Subcutaneous abdominal adipose tissue (tissue), 5 donors: Measurements from ENCODE around the gene WWOX.

ENCODE experiments used
- H3K27ac ChIP-seq: one replicate; pipeline ENCODE4 v1.7.0; 2013; ENCODE audit warnings: low read depth, mild to moderate bottlenecking, inconsistent platforms, low read length, moderate library complexity
- H3K27me3 ChIP-seq, 5 donors: one replicate each; pipeline ENCODE4 v1.7.0; 2013; ENCODE audit warnings: low read length in 5 of 5, inconsistent platforms in 1 of 5; ENCODE audit not compliant: control insufficient read depth in 5 of 5, insufficient read depth in 4 of 5
- H3K36me3 ChIP-seq, 5 donors: one replicate each; pipeline ENCODE4 v1.7.0; 2013; ENCODE audit warnings: low read length in 5 of 5; ENCODE audit not compliant: control insufficient read depth in 5 of 5, insufficient read depth in 5 of 5
- H3K4me1 ChIP-seq, 5 donors: one replicate each; pipeline ENCODE4 v1.7.0; 2013; ENCODE audit warnings: low read length in 5 of 5, mild to moderate bottlenecking in 3 of 5, moderate library complexity in 1 of 5; ENCODE audit not compliant: control insufficient read depth in 5 of 5, insufficient read depth in 5 of 5
- H3K4me3 ChIP-seq, 5 donors: one replicate each; pipeline ENCODE4 v1.7.0; 2013; ENCODE audit warnings: low read length in 5 of 5, low read depth in 1 of 5
- H3K9ac ChIP-seq, 5 donors: one replicate each; pipeline ENCODE4 v1.7.0; 2013; ENCODE audit warnings: low read length in 5 of 5, mild to moderate bottlenecking in 4 of 5, moderate library complexity in 3 of 5
- H3K9me3 ChIP-seq, 5 donors: one replicate each; pipeline ENCODE4 v1.7.0; 2013; ENCODE audit warnings: low read length in 5 of 5; ENCODE audit not compliant: control insufficient read depth in 5 of 5
- donor health status: healthy.
- donor health status: healthy.
- donor health status: healthy.
- donor health status: healthy.
- donor health status: healthy.

The WWOX gene

DNA sequence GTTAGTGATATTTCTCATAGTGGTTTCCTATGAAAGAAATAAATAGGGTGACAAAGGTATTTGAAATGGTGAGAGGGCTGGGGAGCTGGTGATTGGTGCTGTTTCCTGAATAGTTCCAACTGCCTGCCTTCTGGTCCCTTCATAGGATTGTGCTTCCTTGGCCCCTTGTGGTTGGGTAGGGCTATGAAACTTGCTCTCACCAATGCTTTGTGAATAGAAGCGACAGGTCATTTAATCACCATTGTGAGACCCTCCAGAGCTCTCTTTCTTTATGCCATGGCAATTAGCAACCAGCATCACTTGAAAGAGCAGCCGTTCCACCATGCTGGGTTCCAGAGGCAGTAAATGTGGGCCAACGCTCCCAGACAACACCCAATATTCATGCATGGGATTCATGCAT lies 23.7 kb upstream of the WWOX start:
- no peak overlapping the region for H3K27ac ChIP-seq
- no peak overlapping the region for H3K9ac ChIP-seq
- H3K4me3 ChIP-seq = no peak overlapping the region
- peaks cover 0 to 6% (median 0%) of the 10 kb centered on the region in 5 donors for H3K27me3 ChIP-seq
- no peaks in the 10 kb centered on the region for H3K9me3 ChIP-seq
- no peaks in the 10 kb centered on the region for H3K36me3 ChIP-seq
- no peaks in the 10 kb centered on the region for H3K4me1 ChIP-seq

DNA sequence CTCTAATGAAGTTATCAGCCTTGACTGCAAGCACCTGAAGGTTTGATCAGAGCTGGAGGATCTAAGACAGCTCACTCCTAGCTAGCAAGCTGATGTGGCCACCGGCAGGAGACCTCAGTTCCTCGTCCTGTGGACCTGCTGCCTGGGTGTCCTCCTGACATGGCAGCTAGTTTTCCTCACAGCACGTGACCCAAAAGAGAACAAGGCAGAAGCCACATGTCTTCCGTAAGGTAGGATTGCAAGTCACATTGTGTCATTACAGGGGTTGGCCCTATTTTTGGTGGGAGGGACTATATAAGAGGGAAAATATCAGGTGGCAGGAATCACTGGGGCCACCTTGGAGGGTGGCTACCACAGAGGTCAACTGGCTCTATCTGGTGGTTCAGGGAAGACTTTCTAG lies 18.1 kb upstream of the WWOX start:
- Histone ChIP-seq H3K27ac (no peak overlapping the region), H3K27me3 (peaks cover 0 to 6% (median 0%) of the 10 kb centered on the region in 5 donors)

DNA sequence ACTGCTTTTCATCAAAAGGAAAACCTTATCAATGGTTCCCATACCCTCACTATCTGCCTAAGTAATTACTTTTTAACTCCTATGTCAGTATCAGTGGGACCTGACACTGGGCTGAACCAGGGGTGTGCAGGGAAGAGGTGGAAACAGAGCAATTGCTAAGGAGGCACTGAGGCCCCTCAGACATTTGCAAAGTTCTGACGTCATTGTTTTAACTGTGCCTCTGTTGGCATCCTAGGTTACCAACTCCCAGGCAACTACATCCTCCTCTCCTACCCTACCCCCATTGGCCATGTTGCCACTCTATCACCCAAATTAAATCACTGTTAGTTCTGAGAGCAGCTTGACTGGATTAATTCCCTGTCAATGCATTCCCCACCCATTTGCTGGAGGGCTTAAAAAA lies 8.0 kb upstream of the WWOX start:
- peaks cover 0 to 4% (median 0%) of the 10 kb centered on the region in 5 donors for H3K9me3 ChIP-seq
- no peaks in the 10 kb centered on the region for H3K36me3 ChIP-seq
- no peak overlapping the region for H3K4me3 ChIP-seq
- no peaks in the 10 kb centered on the region for H3K4me1 ChIP-seq
- no peak overlapping the region for H3K27ac ChIP-seq
- H3K9ac ChIP-seq = no peak overlapping the region
- peaks cover 0 to 11% (median 4%) of the 10 kb centered on the region in 5 donors for H3K27me3 ChIP-seq

More for the DNA sequence above, 18.1 kb upstream of the WWOX start:
- no peak overlapping the region for H3K4me3 ChIP-seq
- no peak overlapping the region for H3K9ac ChIP-seq
- no peaks in the 10 kb centered on the region for H3K36me3 ChIP-seq
- H3K4me1 ChIP-seq = no peaks in the 10 kb centered on the region
- no peaks in the 10 kb centered on the region for H3K9me3 ChIP-seq

DNA sequence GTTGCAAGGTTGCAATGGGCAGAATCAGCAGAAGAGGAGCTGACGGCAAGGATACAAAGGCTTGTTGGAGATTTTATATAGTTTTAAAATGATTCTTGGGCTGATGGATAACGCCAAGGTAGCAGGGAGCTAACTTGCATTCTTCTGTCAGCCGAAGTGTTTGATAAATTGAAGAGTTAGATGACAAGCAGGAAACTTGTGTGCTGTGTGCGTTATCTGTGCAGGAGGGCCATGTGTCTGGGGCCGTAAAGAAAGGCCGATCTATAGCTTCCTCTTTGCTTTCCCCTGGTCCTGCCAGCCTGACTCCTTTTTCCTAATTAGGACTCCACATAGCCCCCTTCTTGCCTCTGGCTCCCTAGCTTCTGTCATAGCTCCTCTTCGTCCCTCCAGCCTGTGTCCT lies 6.7 kb upstream of the WWOX start:
- Histone ChIP-seq H3K4me3 (no peak overlapping the region), H3K4me1 (no peaks in the 10 kb centered on the region), H3K9ac (no peak overlapping the region), H3K27ac (no peak overlapping the region), H3K27me3 (peaks cover 0 to 11% (median 4%) of the 10 kb centered on the region in 5 donors), H3K9me3 (peaks cover 0 to 4% (median 0%) of the 10 kb centered on the region in 5 donors), H3K36me3 (no peaks in the 10 kb centered on the region)

DNA sequence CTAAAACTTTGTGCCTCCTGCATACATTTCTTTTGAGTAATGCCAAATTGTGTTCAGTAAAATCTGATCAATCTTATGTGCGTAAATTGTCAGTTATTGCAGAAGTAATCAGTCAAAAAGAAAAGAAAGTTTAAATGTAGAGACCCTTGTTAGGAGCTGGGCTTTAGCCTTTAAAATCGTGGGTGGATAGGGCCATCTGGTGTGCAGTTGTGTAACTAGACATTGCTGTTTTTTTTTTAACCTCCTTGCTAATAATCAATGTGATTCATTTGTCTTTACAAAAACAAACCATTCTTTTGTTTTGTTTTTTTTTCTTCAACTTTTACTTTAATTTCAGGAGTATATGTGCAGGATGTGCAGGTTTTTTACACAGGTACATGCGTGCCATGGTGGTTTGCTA lies 5.3 kb upstream of the WWOX start:
- H3K36me3 ChIP-seq = no peaks in the 10 kb centered on the region
- peaks cover 0 to 11% (median 4%) of the 10 kb centered on the region in 5 donors for H3K27me3 ChIP-seq
- H3K27ac ChIP-seq = no peak overlapping the region
- H3K4me1 ChIP-seq = peaks cover 0 to 7% (median 5%) of the 10 kb centered on the region in 5 donors
- no peak overlapping the region for H3K4me3 ChIP-seq
- H3K9ac ChIP-seq = no peak overlapping the region
- peaks cover 0 to 4% (median 0%) of the 10 kb centered on the region in 5 donors for H3K9me3 ChIP-seq

GRCh38 chr16:78094998-78095397 lies 4.5 kb upstream of the WWOX start:
- no peak overlapping the region for H3K27ac ChIP-seq
- peaks cover 0 to 4% (median 0%) of the 10 kb centered on the region in 5 donors for H3K9me3 ChIP-seq
- H3K9ac ChIP-seq = no peak overlapping the region
- peaks cover 0 to 11% (median 4%) of the 10 kb centered on the region in 5 donors for H3K27me3 ChIP-seq
- no peak overlapping the region for H3K4me3 ChIP-seq
- H3K36me3 ChIP-seq = no peaks in the 10 kb centered on the region
- peaks cover 0 to 11% (median 8%) of the 10 kb centered on the region in 5 donors for H3K4me1 ChIP-seq

DNA sequence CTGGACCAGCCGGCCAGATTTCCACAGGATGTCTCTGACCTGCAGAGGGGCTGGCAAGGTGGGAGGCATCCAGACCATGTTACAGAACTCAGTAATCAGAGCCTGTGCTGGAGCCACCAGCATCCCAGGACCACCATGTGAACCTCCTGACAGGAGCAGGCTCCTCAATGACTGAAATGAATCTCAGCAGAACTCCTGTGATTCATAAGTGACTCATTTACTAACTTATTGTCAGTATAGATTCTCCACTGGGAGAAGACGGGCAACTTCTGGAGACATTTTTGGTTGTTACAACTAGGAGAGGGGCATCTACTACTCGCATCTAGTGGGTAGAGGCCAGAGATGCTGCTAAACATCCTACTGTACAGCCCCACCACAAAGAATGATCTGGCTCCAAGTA lies 3.1 kb upstream of the WWOX start:
- Histone ChIP-seq H3K27ac (no peak overlapping the region), H3K9ac (no peak overlapping the region), H3K9me3 (peaks cover 0 to 4% (median 0%) of the 10 kb centered on the region in 5 donors), H3K27me3 (peaks cover 0 to 11% (median 4%) of the 10 kb centered on the region in 5 donors), H3K36me3 (no peaks in the 10 kb centered on the region), H3K4me3 (no peak overlapping the region), H3K4me1 (peaks cover 0 to 17% (median 15%) of the 10 kb centered on the region in 5 donors)

GRCh38 chr16:78097548-78097947 lies 1.9 kb upstream of the WWOX start:
- Histone ChIP-seq H3K4me3 (no peak overlapping the region), H3K27ac (no peak overlapping the region), H3K36me3 (no peaks in the 10 kb centered on the region), H3K9me3 (peaks cover 0 to 4% (median 0%) of the 10 kb centered on the region in 5 donors), H3K4me1 (peaks cover 0 to 25% (median 19%) of the 10 kb centered on the region in 5 donors), H3K9ac (no peak overlapping the region), H3K27me3 (peaks cover 0 to 7% (median under 1%) of the 10 kb centered on the region in 5 donors)

GRCh38 chr16:78098087-78098486 lies 1.4 kb upstream of the WWOX start:
- Histone ChIP-seq H3K9ac (no peak overlapping the region), H3K9me3 (peaks cover 0 to 4% (median 0%) of the 10 kb centered on the region in 5 donors), H3K27ac (no peak overlapping the region), H3K4me1 (peaks cover 0 to 30% (median 23%) of the 10 kb centered on the region in 5 donors), H3K4me3 (no peak overlapping the region), H3K36me3 (no peaks in the 10 kb centered on the region), H3K27me3 (peaks cover 0 to 3% (median 0%) of the 10 kb centered on the region in 5 donors)

DNA sequence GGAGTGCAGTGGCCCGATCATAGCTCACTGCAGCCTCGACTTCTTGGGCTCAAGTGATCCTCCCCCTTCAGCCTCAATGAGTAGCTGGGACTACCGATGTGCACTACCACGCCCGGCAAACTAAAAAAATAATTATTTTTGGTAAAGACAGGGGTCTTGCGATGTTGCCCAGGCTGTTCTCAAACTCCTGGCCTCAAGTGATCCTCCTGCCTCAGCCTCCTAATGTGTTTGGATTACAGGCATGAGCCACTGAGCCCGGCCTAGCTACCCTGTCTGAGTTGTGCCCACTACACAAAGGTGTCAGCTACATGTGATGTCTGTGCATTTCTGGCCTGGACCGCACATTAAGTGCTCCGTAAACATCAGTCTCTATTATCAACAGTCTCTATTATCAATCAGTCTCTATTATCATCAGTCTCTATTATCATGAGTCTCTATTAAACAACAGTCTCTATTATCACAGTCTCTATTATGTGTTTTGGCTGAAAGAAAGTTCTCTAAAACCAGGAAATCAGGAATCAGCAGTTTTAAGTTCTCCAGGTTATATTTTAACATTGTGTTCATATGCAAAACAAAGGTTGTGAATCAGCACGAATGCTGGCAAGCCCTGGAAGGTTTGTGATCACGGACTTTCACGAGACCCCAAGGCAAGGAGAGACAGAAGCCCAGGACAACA lies 721 bp upstream of the WWOX start:
- Histone ChIP-seq H3K27ac (peak overlapping the region; percentile 69), H3K4me3 (peak overlapping the region; percentile 72 to 100 (median 96)), H3K27me3 (no peaks in the 10 kb centered on the region), H3K4me1 (peaks cover 0 to 30% (median 23%) of the 10 kb centered on the region in 5 donors), H3K9me3 (peaks cover 0 to 4% (median 0%) of the 10 kb centered on the region in 5 donors), H3K9ac (peak overlapping the region in 4 of 5 donors; percentile 41 to 94 (median 73)), H3K36me3 (no peaks in the 10 kb centered on the region)
